GM18526 (cell line): ENCODE data around the gene TM6SF1.

Source experiments
- POLR2A ChIP-seq: IDR thresholded peaks from 3 replicates; pipeline ENCODE4 v1.6.1; 2011; ENCODE audit not compliant: insufficient read length; ENCODE audit errors: extremely low read depth

The TM6SF1 gene

DNA sequence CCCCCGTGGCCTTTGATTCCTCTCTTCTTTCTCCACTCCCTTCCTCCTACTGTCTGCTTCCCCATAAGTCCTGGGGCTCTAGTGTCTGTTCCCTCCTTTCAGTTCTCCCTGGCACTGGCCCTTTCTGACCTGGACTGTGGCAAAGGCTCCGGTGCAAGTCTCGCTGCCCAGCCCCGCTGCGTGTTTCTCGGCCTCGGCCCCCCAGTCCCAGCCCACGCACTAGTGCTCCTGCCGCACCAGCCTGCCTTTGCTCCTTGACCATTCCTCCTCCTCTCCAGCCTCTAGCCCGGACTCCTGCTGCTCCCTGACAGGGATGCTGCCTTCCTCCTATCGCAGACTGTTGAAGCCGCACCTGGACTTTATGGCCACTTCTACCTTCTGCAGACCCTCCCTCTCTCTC, 2.1 kb downstream of the TM6SF1 start:
- TF ChIP-seq POLR2A = no peak

DNA sequence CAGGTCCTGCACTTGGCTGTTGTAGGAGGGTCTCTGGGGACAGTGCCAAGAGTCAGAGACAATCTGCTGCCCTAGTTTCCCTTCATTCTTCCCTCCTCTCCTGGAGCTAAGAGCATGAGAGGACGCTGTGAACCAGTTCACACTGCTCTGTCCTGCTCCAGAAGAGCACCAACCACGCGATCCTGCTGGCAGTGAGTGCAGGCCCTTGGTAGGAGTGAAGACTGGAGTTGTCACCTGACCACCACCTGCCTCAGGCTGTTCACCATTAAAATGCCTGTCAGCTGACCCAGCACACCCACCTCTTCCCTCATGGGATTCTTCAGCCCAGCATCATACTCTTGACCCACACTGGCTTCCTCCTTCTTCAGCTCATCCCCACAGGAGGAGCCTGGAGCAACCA, 2.9 kb downstream of the TM6SF1 start:
- no peak for TF ChIP-seq POLR2A

DNA sequence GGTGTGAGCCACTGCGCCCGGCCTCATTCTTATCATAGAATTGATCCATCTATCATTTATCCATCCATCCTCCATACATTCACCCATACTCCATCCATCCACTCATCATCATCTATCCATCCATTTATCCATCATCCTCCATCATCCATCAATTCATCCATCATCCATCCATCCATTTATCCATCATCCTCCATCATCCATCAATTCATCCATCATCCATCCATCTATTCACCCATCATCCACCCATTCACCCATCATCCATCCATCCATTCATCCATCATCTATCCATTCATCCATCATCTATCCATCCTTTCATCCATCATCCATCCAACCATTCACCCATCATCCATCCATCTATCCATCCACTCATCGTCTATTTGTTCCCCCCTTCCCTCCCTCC, 3.7 kb downstream of the TM6SF1 start:
- TF ChIP-seq POLR2A = no peak

DNA sequence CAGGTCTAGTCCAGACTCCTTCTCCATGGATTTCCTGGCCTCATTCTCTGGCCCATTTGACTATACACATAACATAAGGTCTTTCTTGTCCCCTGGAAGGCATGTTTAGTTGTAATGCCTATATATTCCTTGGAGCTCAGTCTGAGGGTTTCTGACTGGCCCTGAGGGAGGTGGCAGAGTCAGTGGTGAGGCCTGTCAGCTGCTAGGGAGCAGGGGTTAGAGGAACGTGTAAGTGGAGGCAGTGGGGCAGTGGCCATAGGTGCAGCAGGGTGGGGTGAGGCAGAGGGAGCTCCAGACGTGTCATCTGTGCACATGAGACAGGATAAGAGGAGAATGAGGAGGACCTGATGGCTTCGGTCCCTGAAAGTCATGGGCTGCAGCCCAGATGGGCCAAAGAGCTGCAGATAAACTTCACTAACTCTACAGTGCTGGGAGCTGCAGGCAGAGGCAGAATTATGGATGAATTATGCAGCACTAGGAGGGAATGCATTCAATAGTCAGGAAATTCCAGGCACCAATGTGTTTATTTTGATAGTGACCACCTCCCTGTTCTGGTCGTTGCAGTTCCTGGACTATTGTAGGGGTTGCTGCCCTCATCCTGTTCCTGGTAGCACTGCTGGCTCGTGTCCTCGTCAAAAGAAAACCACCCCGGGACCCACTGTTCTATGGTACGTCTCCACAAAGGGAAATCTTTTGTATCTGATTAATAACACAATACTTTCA, 4.9 kb downstream of the TM6SF1 start:
- TF ChIP-seq POLR2A = no peak

DNA sequence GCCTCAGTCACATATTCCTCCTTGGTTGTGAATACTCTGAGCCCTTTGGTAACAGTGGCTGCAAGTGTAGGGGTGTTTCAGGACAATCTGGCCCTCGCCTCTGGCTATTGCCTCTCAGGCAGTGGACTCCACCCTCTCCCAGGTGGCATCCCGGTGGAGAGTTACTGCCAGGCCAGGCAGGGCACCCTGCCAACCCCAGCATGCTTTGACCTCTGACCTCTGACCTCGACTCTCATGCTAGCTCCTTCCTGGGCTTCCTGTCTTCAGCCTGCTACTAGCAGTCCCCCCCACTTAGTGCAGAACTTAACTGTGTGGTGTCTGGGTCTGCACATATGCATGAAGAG, 5.5 kb downstream of the TM6SF1 start:
- no peak for TF ChIP-seq POLR2A

DNA sequence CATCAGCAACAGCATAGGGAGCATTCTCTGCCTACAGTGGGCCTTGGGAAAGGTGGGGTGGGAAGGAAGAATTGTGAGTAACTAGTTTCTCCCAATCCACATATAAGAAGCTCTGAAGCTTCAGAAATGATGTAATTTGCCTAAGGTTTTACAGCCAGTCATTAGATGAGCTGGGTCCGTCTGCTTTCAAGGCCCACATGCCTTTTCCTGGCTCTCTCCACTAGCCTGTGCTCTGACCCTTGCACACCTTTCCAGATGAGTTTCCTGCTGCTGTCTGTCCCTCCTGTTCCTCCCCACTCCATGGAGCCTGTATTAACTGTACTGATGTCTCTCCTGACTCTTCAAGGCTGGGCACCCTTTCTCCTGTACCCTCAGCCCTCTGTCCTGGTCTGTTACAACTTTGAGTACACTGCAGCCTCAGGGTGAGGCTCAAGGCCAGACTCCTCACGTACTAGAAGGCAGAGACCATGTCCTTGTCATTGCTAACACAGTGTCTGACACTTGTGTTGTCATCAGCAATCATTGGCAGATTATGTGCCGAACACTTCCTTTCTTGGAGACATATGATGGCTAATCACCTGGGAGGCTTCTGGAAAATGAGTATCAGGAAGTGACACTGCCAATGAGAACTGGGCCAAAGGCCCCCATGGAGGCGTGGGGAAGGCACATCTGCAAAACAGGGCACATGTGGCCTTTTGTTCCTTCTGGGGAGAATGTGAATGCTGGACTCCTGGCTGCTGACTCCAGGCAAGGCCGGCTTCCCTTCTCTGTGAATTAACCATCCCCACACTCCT, 6.6 kb downstream of the TM6SF1 start:
- no peak for TF ChIP-seq POLR2A

DNA sequence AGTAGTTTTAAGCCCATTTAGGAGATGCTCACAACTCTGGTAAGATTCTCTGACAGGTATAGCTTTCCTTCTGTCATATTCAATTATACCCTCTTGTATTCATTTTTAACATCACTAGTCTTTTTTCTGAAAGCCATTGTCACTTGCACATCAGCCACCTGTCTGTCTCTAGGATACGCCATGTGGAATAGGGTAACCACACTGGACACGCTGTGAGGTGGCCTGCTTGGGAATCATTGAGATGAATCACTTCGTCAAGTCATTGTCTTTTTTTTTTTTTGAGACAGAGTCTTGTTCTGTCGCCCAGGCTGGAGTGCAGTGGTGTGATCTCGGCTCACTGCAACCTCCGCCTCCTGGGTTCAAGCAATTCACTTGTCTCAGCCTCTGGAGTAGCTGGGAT, 7.4 kb downstream of the TM6SF1 start:
- no peak for TF ChIP-seq POLR2A

DNA sequence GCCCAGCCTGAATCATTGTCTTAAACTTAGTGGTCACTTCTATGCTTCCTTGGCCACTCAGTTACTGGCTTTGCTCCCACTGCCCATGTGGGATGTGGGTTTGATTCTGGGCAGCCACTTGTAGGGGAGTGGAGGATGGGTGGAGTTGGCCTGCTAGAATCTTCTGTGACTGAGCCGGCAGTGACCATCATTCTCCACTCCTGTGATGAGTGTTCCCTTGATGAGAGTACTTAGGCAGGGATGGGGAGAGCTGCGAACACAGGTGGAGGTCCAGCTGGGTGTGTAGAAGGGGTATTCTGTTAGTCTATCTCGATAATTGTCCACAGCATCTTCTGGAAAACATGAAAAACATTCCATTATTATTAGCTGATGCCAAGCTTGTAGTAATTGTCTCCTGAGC, 8.0 kb downstream of the TM6SF1 start:
- no peak for TF ChIP-seq POLR2A

DNA sequence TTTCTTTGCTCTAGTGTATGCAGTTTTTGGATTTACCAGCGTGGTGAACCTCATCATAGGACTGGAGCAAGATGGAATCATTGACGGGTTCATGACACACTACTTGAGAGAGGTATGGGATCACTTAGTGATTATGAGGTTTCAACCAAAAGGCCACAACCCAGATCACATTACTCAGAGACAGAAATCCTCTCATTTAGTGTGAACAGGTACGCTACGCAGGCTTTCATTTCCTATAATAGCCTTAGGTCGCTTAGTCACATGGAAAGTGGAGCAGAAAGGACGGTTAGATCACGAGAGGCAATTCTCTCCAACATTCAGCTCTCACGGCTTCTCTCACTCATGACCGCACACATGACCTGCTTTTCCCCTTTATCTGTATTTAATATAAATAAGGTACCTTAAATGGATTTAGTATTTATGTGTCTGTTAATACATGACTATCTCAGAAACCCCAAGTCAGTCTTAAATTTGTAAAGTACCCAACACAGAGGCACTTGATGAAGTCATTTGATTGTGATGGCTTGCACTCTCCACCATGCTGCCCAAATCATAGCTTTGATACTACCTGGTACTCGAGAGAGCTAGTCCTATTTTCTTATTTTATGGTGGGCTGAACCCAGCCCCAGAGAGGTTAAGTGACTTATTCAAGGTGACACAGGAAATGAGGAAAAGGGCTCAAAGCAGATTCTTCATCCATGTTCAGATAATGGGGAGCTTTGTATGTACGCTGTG, 8.6 kb downstream of the TM6SF1 start:
- TF ChIP-seq POLR2A = no peak

DNA sequence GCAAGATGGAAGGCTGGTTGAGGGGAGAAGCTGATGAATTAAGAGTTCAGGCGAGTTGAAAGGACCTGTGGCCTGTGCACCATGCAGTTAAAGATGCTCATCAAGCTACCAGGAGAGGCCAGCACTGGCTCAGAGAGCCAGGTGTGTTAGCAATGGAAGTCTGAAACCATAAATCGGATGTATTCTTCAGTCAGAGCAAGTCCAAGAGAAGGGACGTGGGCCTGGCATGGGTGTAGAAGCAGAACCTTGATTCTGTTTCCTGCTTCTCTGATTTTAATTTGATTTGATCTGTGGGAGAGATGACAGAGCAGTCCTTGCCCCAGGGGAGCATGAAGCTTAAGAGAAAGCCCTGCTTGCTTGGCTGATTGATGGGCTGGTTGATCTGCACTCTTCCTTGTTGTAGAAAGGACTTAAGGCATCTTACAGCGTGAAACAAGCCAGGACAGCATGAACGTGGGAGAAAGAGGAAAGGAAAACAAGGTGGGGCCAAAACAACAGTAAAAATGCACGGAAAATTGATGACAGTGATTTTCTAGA, 10.9 kb downstream of the TM6SF1 start:
- TF ChIP-seq POLR2A = no peak

DNA sequence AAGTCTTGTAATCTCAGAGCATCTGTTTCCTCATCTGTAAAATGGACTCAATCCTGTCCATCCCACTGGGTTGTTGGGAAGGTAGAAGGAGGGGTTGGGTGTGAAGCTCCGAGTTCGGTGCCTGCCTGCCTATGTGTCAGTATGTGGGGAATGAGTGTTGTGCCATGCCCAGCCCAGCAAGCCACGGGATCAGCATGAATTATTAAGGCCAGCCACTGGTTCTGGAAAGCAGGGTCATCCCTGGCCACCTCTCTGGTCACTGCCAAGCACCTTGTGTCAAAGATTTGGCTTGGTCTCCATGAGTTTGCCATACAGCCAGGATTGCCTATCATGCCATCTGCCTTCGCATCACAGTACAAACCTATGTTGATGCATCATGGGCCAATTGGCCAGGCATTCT, 11.5 kb downstream of the TM6SF1 start:
- no peak for TF ChIP-seq POLR2A

DNA sequence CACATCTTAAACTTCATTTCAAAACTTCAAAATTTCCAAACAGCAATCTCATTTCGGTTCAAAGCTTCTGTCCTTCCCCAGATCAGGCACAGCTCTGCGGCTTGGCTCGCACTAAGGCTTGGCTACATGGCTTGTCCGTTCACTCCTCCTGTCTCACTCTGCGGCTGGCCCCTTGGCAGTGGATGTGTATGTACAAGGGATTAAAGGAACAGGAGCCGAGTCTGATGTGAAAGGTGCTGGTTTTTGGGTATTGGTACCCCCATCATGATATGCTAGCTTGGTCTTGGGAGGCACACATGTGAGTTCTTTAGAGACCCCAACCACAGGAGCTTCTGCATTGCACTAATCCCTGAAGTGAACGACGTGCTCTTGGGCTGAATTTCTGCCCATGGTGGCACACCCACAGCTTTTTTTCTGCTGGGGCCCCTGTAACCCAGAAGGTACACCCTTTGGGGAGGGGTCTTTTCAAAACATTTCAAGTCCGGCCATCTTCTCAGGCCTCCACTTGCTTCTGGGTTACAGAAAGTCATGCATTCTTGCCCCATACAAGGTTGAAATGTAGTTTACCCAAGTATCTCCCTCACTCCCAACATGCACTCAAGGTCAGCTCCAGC, 12.6 kb downstream of the TM6SF1 start:
- no peak for TF ChIP-seq POLR2A

DNA sequence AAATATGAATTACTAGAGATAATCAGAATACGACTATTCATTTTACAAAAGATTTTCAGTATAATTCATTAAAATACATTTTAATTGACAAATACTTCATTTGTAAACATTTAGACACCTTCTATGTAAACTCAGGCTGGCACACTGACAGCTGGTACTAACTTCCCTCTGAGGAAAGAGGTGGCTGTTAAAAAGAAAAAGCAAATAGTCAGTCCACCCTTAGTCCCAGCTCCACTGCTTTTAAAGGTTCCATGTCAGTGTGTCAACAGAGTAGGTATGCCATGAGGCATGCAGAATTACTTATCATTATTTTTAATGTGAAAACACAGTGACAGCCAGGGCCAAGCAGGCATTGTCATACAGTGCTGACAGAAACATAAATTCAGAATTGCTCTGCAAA, 16.1 kb downstream of the TM6SF1 start:
- no peak for TF ChIP-seq POLR2A

DNA sequence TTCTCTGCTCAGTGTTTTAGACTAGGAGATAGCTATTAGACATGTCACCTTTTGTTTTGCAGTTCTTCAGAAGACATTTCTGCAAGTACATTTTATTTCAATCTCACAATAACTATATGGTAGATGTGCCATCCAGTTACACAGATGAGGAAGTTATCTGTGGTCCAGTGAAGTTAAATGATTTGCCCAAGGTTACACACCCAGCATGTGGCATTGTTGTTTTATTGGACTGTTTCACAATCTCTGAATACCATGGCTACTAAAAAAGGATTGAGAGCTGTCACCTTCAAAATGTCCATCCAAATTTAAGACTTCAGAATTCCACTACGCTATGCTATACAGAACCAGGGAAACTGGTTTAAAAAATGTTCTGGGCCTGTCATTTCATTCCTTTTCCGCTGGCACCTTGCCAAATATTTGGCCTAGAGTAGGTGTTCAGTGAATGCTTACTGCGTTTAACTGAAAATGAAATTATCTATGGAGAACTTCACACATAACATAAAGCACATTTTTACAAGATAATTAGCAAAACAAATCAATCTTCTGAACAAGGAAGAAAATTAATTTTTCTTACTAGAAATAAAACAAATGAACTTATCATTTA, 20.2 kb downstream of the TM6SF1 start:
- TF ChIP-seq POLR2A = no peak

DNA sequence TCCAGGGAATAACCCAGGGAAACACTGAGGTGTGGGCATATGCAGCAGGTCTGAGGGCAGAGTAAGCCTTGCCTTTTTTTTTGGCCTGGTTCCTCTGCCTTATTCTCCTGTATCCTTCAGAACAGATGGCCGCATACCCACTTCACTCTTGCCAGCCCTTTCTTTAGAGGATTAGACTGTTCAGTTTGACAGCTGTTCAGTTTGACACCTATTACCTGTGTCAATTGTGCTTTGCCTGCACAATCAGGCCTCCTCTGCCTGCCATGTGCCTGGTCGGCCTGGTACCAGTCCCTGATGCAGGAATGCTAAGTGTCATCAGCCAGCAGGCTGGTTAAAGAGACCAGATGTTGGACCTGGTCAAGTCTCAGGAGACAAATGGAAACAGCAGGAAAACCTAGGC, 22.3 kb downstream of the TM6SF1 start:
- no peak for TF ChIP-seq POLR2A
